Ureter (tissue), 1 donor: ENCODE results near the gene RECQL5. TPM values are rescaled to one million over a fixed set of nuclear protein-coding genes. Genes with fewer than 3 reads are reported as not detected.
"Not testable (repeated sequence)": the region's sequence is repeated elsewhere in the genome, so short reads cannot be mapped to it uniquely, and the experiment has no call there.

ENCODE experiments used
- DNase-seq: peaks from one replicate; pipeline ENCODE4 v3.0.0-alpha.2; 2020; ENCODE audit warnings: low spot score
- total RNA-seq: library from RNA; stranded (reverse); gene quantifications from one replicate; pipeline ENCODE4 v1.2.4, GENCODE V29; 2023
- donor health status: DM: yes; HTN: yes; CAD: no.

Gene RECQL5
- total RNA-seq, 1 donor from 2014 or later = 91.1 TPM

DNA sequence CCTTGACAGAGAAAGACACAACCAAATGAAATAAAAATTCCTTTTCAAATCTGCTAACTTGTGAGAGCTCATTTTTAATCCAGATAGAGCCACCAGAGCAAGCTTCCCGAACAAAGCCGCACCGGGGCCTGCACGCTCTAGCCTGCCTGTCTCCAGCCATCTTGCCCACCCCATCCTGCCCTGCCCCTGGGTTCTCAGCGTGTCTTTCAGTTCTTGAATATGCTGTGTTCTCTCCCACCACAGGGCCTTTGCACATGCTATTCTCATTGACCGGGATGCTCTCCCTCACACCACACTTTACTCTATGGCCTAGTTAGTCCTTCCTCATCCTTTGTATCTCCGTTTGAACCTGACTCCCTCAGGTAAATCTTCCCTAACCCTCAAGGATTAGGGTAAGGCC is 19.0 kb downstream of the RECQL5 start:
- no peak for DNase-seq

- no peak for DNase-seq
These were observed 19.9 kb downstream of the RECQL5 start for GRCh38 chr17:75647061-75647460.

DNA sequence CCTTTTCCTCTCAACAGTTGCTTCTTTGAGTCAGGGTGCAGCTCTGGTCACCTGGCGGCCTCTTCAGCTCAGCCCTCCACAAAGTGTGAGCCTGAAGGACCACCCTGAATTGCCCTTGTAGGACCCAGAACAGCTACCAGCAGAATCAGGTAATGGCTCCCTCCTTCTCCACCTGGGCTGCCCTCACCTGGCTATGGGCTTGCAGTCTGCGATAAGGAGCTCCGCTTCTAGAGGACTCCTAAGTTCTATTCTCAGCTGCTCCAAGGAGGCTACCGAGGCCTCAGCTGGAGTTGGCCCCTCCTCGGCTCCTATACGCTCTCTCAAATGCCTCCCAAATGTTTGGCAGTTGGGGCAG is 20.3 kb downstream of the RECQL5 start:
- no peak for DNase-seq

DNA sequence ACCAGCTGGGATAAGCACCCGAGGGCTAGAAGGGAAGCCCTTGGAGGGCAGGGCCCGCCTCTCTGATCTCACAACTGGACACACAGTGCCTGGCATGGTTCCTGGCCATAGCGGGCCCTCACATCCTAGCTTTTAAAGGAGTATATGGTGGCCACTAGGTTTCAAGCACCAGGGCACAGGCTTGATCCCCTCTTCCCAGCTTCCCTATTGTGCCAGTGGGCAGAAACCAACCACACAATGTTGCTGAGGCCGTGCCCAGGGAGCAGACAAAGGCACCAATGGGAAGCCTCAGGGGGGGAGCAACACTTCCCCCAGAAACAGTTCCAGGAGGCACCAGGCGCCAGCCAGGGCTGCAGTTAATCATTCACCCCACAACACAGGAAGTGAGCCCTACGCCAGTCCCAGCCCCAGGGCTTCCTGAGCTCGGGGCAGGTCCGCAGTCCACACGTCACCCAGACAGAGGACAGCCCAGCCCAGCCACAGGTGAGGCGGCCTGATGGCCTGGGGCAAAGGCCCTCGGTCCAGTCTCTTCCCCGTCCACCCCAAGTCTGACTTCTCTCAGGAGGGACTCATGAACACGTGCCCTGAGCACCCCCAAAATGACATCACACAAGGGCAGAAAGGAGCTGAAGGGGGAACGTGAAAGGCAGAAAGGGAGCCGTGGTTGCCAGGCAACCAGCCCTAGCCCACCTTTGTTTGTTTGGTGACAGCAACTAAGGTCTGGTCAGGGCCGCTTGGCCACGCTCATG is 20.9 kb downstream of the RECQL5 start:
- peak; percentile 90 for DNase-seq

DNA sequence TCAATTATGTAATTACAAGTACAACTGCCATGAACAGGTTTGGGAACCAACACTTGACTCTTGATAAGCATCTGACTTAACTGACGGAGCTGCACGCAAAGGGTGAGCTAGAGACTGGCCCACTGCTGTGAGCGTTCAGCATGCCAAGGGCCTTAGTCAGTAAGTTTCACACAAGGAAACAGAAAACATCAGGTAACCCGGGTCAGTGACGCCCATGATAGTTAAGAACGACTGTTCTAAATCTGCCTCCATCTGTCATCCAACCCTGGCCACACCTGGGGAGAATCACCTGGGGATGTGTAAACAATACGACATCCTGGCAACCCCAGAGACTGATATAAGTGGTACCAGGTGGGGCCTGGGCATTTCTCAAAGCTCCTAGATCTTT is 21.5 kb downstream of the RECQL5 start:
- DNase-seq = peak; percentile 89

DNA sequence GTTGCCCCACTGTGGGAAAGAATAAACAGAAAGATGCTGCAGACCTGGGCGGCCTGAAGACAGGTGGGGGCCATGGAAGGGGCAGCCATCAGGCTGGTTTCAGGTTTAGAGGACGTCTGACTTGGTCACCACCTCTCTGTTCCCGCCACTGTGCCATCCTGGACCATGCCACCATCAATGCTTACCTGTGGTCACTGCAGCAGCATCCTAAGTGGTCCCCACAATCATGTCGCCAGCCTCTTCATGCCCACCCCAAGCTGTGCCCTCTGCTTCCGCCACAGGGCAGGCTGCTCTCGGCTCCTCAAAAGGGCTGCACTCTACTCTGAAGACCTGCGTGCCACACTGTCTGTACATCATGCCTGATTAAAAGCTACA is 23.3 kb downstream of the RECQL5 start:
- no peak for DNase-seq

DNA sequence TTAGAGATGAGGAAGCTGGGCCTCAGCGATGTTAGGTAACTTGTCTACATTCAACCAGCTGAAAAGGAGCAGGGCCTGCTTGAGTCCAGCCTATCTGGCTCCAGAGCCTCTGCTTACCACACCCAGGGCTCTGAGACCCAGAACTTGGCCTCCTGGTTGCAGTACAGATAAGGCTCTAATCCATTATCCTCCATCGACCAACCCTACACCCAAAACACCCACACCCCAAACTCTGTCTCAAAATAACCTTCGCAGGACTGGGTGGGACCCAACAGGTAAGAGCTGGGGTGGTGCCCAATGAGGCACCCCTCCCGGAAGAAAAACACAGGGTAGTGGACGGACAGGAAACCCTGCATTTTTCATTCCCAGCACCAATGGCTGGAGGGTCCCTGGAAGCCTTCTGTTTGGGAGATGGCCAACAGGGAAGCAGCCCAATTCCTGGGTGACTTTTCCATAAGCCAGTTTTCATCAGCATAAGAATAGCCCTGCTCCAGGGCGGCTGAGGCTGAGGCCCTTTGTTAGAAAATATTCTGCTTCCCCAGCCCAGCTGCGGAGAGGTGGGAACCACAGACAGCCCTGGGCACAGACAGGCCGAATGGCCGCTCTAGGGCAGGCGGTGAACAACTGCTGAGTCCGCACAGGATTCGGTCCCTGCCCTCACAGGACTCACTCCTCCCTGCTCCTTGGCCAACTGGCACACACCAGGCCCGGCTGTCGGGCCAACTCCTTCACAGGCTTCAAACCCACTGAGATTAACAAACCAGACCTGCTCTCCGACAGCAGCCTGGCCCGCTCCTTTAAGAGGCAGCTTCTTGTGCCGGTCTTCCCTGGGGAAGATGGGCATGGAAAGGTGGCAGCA is 23.9 kb downstream of the RECQL5 start:
- no peak for DNase-seq

- DNase-seq = no peak
These were observed 24.7 kb downstream of the RECQL5 start for GRCh38 chr17:75642182-75642783.

DNA sequence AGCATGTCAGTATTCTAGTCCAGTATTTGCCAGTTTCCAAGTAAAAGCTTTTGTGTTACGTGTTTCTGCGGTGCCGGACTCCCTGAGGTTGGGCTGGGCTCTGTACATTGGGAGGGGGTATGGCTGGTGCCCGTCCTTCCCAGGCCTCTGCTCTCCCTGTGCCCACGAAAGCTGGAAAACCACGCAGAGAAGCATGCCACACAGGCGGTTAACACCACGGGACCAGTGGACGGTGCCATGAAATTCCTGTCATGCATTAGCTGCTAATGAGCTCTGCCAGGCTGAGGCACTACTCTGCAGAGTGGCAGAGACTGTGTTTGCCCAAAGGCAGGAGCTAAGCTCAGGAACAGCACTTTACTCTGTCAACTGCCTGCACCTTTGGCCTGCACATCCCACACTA is 25.6 kb downstream of the RECQL5 start:
- no peak for DNase-seq

GRCh38 chr17:75640556-75641119 is 26.3 kb downstream of the RECQL5 start:
- DNase-seq = no peak

DNA sequence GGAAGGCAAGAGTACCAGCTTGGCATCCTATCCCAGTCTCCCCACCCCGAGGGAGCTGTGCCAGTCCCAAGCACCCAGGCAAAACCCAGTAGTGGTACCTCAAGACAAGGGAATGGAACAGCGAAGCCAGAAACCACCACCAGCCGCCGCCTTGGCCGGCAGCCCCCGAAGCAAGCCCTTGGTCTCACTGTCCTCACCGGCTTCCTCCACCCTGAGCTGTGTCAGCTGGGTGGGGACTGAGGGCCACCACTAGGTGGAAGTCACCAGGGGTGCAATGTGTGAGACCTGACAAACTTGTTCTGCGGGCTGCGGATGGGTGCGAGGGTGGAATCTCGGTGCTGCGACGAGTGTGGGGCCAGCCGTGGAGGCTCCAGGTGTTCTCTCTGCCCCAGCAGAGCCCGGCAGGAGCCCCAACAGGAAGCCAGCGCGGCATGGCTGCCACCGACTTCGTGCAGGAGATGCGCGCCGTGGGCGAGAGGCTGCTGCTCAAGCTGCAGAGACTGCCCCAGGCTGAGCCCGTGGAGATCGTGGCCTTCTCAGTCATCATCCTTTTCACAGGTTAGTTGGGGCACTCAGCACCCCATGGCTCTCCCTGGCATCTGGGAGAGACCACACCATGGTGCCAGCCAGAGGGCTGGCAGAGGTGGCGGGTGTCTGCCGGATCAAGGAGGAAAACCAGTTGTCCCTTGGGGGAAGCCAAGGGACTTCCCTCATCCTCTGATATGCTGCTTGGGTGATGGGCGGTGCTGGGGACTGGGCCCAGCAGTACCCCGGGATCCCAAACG is 27.0 kb downstream of the RECQL5 start:
- DNase-seq = peak; percentile 87

DNA sequence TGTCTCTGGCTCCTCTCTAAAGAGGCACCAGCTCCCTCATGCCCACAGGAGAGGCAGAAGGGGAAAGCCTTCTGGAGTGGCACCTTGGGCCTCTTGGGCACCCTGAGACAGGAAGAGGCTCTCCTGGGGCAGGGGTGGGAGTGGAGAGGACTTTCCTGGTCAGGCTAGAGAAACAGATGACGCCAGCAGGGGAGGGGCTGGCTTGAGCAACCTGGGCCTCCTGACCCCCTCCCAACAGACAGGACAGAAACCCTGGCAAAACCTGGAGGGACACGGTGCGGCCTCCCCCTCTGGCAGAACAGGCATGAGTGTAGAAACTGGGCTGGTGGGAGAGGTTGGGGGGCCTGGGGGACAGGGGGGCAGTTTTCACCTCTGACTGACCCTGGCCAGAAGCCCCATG is 27.6 kb downstream of the RECQL5 start:
- no peak for DNase-seq

DNA sequence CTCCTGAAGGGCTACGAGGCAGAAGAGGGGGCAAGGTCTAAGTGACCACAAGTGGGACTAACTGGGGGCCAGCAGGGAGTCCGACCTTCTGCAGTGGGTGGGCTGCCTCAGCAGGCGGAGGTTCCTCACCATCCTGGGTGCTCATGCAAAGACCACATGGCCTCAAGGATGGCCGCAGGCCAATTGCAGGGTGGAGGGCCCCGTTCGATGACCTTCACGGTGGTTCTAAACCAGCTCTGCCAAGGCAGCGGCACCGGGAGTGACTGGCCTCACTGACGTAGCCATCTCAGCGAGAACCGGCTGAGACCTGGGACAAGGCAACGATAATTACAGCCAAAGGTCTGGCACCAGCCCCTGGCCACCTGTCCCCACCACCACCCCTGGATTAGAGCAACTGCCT is 28.1 kb downstream of the RECQL5 start:
- DNase-seq = no peak

GRCh38 chr17:75638039-75638438 is 28.9 kb downstream of the RECQL5 start:
- DNase-seq = not testable (repeated sequence)

DNA sequence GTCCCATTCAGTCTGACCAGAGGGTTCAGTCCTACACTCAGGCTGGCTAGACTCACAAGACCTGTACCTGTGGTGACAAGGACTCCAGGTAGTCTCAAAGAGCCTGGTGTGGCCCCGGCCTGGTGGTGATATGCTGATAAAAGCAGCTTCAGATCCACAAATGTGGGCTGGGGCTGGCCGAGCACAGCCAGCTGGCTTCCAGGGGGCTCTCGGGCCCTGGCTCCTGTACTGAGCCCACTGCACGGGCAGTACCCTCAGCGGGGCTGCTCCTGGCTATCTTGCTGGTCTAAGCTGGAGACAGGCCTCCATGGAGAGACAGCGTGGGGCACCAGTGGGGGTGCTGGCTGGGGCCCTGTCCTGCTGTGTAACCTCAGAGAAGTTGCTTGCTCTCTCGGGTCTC is 29.4 kb downstream of the RECQL5 start:
- no peak for DNase-seq

GRCh38 chr17:75637143-75637538 is 29.8 kb downstream of the RECQL5 start:
- DNase-seq = no peak

GRCh38 chr17:75636381-75637142 is 30.4 kb downstream of the RECQL5 start:
- DNase-seq = no peak

DNA sequence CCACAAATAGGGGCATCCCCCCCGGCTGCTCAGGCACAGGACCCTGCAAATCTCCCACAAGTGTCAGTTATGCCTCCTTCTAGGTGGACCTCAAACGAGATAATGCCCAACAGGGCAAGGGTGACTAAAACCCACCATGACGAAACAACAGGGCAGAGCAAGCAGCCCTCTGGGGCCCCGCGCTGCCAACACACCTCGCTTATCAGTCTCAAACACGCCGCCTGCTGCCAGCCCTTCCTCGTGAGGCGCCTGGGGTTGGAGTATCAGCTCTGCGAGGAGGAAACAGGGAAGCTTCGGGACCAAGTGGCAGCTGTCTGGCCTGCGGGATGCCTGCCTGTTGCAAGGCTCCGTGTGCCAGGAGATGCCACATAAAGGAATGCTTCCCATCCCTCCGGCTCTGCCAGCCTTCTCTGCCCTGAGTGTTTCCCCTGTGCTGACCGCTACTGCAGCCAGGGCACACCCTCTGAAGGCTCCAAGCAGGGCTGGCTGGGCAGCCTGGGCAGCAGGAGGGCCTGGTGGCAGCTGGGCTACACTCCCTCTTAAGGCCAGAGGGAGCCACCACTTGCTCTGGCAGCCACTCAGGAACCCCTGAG is 31.2 kb downstream of the RECQL5 start:
- DNase-seq = no peak

GRCh38 chr17:75634754-75635609 is 32.0 kb downstream of the RECQL5 start:
- no peak for DNase-seq

DNA sequence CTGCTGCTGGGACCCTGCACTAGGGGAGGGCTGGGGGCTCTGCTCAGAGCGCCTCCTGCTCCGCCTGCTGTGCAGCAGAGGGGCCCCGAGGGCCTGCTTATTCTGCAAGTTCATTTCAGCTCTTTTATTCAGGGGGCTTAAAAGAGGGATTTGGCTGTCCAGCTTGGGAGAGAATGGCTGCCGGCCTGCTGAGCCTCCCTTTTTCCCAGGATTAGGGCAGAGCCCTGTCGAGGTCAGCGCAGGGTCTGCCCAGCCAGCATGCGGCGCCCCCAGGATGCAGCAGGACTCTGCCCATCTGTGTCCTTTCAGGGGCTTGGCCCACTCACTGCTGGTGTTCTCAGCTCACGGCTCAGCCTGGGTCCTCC is 32.6 kb downstream of the RECQL5 start:
- DNase-seq = no peak
